Glomerular visceral epithelial cell (primary cell): ENCODE results near the gene SPAG7.
A peak's percentile ranks its signal among the peaks of the same experiment; 100 is the strongest.

Source experiments
- DNase-seq: peaks from one replicate; pipeline ENCODE4 v3.0.0-alpha.2; 2016; ENCODE audit errors: extremely low spot score

The SPAG7 gene

DNA sequence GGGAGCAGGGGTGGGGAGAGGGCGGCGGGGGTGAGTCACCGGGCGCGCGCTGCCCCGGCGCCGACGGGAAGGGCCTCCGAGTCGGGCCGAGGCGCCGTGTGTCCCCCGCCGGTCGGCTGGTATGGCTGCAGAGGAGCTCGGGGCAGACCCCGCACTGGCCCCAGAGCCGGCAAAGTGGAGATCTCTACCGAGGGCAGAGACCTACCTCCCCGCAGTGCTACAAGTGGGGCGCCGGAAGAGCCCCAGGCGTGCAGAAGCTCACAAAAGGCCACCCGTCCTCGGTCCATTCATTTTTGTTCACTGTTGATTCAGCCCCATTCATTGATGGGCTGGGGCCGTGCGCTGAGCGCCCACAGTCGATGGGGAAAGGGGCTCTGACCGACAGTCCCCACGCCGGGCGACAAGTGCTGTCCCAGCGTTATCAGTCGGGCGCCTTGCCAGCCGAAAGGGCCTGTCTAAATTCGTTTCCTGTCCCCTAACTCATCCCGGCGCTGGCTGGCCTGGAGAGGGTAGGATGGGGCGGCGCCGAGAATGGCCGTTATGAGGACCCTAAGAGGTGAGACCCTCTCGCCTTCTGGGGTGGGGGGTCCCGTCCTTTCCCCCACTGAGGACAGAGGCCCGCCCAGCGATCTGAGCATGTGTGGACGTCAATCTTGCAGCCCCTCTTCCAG lies 17.4 kb downstream of the SPAG7 start:
- no peak for DNase-seq

DNA sequence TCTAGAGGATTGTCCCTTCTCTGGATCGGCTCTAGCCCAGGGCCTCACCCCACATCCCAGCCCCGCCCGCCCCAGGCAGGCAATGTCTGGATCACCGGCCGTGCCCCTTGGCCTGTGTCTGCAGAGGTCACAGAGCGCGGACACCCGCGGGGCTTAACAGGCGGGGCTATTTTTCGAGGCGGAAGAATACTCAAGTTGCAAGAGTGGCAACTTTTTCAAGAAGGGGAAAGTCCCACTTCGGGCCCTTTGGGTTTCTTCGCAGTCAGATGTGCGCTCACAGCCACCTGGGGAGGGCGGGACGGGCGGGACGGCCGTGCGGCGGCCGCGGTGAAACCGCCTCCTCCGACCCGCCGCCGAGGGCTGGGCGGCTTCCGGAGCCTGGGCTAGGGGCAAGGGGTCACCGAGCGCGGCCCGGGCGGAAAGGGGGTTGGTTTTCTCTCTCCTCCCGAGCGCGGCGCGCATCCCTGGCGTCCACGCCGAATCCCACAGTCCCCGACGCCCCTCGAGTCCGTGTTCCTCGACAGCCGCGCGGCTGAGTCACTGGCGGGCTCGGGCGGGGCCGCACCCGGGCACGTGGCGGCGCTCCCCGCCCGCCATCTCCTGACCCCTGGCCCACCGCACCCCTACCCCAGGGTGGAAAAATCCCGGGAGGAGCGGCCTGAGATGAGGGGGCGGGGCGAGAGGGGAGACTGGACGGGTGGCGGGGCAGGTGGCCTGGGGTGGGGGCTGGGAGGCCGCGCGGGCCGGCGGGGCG lies 18.1 kb downstream of the SPAG7 start:
- peak; percentile 88 for DNase-seq

GRCh38 chr17:4948931-4949320 lies 18.7 kb downstream of the SPAG7 start:
- DNase-seq = peak; percentile 92

- DNase-seq = peak; percentile 93
Observed at GRCh38 chr17:4948166-4948930, 19.3 kb downstream of the SPAG7 start, which contains the start of gene PFN1. Gene PFN1, minus strand, starts transcription at chr17:4948530. Its CDS starts 136 bp downstream, at chr17:4948394.

DNA sequence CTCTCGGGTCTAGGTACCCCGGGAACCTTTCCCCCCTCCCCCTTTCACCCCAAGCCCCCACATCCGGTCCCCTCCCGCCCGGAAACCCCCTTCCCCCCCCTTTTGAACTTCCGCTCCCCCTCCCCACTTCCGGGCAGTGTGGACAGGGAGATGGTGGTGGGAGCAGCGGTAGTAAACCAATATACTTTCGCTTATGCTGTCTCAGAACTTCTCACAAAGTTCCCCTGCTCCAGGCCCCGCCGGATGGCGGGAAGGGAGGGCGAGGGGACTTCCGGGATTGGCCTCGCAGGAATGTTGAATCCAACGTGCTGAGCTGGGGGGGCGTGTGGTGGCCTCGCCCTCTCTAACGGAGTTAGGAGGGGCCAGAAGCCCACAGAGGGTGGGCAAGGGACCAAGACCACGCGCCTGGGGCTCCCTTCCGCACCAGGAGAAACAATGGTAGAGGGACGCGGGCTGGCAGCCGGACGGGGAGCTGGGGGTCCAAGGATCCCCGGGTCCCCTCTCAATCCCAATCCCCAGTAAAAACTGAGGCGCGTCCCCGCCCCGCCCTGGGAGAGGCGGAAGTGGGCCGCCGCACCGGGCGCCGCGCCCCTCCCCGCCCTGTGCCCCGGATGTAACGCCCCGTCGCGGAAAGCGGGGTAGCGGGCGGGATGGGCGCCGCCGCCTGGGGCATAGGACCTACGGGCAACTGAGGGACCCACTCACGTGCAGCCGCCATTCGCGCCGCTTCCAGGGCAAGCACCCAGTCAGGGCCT lies 20.0 kb downstream of the SPAG7 start:
- peak; percentile 73 for DNase-seq

GRCh38 chr17:4947010-4947410 lies 20.6 kb downstream of the SPAG7 start:
- no peak for DNase-seq

DNA sequence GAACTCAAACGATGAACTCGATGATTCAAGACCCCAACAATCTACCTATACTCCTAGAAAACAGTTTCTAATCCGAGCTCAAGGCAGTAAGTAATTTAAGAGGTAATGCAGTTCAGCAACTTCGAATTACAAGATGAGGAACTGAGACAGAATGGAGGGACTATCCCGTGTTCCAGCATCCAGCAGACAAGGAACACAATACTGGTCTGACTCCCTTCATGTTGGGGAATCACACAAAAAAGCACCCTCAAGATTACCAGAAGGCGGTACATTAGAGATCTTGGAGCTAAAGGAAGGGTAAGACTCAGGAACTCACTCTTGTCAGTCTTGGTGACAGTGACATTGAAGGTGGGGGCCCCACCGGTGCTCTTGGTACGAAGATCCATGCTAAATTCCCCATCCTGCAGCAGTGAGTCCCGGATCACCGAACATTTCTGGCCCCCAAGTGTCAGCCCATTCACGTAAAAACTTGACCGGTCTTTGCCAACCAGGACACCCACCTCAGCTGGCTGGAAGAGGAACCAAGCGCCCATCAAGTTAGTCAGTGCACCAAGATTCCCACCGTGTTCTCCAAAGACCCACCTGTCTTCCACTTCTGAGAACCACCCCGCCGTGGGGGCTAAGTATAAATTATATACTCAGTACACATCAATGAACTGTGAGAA lies 21.2 kb downstream of the SPAG7 start:
- no peak for DNase-seq

- no peak for DNase-seq
Observed at GRCh38 chr17:4945944-4946280, 21.7 kb downstream of the SPAG7 start.

GRCh38 chr17:4945176-4945943 lies 22.3 kb downstream of the SPAG7 start:
- DNase-seq = peak; percentile 93

GRCh38 chr17:4944554-4945175 lies 23.0 kb downstream of the SPAG7 start:
- no peak for DNase-seq

DNA sequence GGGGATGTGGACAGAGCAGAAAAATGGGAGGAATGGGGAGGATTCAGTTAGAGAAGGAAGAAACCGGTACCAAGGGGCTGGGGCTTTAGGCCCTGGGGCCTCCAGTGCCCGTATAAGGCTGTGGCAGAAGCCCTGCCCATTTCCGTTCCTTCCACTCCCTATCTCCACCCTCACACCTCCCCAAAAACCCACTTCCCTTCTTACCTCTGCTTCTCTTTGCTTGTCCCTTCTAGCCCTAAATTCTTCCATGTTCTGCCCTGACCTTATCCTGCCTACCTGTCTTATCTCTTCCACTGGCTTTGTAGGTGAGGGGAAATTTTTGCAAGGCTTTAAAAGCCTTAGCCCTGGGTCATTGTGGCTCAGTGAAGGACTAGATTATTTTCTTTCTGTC lies 23.5 kb downstream of the SPAG7 start:
- no peak for DNase-seq

DNA sequence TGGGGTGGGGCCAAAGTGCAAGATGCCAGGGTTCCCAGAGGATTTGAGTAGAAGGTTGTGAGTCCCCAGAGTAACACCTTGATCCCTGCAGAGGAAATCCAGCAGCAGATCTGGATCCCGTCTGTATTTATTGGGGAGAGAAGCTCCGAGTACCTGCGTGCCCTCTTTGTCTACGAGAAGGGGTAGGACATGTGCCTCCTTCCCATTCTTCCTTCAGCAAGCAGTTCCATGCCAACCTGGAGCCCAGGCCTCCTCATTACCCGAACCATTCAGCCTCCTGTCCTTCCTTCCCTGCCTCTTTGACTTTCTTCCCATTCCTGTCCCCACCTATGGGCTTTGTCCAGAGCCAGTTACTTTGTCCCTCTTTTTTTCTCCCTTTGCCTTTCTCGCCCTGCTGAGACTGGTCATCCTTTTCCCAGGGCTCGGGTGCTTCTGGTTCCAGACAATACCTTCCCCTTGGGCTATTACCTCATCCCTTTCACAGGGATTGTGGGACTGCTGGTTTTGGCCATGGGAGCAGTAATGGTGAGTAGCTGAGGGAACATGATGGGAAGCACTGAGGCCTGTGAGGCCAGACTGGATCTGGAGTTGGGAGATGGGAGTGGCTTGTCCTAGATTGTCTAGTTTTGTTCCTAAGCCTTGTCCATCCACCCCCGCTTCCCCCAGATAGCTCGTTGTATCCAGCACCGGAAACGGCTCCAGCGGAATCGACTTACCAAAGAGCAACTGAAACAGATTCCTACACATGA lies 24.7 kb downstream of the SPAG7 start:
- no peak for DNase-seq

- no peak for DNase-seq
Observed at GRCh38 chr17:4941319-4941610, 26.4 kb downstream of the SPAG7 start.

- DNase-seq = no peak
Observed at GRCh38 chr17:4940555-4941318, 26.9 kb downstream of the SPAG7 start.

GRCh38 chr17:4939796-4940554 lies 27.6 kb downstream of the SPAG7 start, which contains the start of the genes RNF167 and SLC25A11:
Gene RNF167, plus strand, starts transcription at chr17:4940268. Its CDS starts 642 bp downstream, at chr17:4940910.
Gene SLC25A11, minus strand, starts transcription at chr17:4940046. Its CDS starts 136 bp downstream, at chr17:4939910.
- peak; percentile 99 for DNase-seq

GRCh38 chr17:4939546-4939795 lies 28.1 kb downstream of the SPAG7 start:
- DNase-seq = no peak

DNA sequence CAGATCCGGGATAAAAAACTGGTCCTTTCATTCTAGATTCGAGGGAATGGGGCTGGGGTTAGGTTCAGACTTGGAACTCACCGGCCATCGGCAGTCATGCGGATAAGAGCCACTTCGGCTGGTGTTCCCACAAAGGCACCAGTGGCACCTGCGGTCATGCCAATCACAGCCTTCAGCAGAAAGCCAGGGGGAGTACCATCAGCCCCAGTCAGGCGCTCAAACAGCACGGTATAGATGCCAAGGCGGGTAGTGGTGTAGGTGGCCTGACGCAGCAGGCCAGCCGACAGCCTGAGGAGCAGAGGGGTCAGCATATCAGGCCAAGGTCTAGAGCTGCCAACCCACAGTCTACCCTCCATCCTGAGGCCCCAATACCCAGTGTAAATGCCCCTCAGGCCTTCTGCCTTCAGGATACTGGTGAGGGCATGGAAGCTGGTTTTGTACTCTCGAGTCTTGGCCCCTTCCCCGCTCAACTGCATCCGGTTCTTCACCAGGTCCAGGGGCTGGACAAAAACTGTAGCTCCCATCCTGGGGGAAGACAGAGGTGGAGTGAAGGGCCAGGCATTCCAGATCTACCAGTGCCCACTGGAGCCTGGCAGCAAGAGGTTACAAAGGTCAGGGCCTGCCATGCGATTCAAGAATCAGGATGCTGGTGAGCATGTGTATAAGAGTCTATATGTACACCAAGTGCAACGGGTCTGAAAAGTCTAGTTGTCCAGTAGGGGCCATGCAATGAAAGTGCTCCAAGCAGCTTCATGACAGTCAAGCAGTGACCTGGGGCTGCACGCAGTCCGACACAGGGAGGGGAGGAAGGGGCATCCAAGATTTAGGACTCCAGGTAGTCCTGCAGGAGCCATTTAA lies 28.7 kb downstream of the SPAG7 start:
- no peak for DNase-seq
